Measurements from ENCODE around the gene MATR3.

Gene MATR3

DNA sequence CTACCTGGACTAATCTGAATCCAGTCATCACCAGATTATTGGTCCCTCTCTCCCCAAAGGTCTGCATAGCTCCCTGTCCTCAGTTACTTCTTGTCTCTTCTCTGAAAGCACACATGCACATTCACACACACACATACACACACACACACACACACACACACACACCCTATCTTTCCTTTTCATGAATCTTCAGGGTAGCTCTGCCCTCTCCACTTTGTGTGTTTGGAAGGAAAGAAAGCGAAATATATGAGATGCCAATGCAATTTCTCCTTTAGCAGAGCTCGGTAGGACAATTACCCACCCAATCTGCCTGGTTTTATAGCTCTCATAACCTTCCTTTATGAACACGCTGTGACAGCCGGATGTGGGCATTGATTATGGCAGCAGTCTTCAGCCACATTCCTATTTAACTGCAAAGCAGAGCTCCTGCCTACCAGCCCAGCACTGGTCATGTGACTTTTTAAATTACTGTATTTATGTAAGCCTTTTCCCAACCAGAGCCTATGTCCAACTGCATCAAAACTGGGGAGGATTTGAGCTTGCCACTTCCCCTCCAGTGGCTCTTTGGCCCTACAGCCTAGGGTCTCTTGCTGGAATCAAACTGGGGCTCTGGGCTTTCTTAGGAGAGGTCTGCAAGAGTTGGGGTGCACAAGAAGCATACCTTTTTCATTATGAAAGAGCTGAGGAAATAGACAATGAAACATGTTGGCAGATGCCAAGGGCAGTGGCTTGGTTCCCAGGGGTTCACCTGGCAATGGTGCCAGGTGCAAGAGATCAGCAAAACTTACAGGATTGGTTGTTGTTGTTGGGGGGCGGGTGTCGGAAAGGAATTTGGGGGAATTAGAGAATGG lies 20.8 kb upstream of the MATR3 start:
- H3K4me3 ChIP-seq (replicated peaks in 1 of 2; ENCODE audit: low read depth in 2 of 2, low read length in 2 of 2), result no peak overlapping the region
- TF ChIP-seq, protein P1, sequence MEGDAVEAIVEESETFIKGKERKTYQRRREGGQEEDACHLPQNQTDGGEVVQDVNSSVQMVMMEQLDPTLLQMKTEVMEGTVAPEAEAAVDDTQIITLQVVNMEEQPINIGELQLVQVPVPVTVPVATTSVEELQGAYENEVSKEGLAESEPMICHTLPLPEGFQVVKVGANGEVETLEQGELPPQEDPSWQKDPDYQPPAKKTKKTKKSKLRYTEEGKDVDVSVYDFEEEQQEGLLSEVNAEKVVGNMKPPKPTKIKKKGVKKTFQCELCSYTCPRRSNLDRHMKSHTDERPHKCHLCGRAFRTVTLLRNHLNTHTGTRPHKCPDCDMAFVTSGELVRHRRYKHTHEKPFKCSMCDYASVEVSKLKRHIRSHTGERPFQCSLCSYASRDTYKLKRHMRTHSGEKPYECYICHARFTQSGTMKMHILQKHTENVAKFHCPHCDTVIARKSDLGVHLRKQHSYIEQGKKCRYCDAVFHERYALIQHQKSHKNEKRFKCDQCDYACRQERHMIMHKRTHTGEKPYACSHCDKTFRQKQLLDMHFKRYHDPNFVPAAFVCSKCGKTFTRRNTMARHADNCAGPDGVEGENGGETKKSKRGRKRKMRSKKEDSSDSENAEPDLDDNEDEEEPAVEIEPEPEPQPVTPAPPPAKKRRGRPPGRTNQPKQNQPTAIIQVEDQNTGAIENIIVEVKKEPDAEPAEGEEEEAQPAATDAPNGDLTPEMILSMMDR (IDR thresholded peaks at IDR 0.05; ENCODE audit: low read depth, low read length), result no peak
- peak in 1 of 2 donors; percentile 53 for DNase-seq (ENCODE audit: low read depth in 2 of 2)

DNA sequence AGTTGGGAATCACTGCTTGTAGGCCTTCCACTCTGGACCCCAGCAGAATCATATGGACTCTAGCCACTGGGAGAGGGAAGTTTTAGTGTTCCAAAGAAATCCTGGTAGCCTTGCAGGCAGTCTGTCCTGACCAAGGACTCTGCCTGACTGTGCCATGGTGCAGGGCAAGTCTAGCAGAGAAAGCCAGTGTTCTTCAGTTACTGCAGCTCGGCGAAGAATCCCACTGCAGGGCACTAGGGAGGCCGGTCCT lies 20.3 kb upstream of the MATR3 start:
- peak overlapping the region; percentile 47 to 74 for H3K4me3 ChIP-seq (replicated peaks in 1 of 2; ENCODE audit: low read depth in 2 of 2, low read length in 2 of 2)
- TF ChIP-seq, protein P1 (IDR thresholded peaks at IDR 0.05; ENCODE audit: low read depth, low read length), result no peak
- no peak for DNase-seq (ENCODE audit: low read depth in 2 of 2)

DNA sequence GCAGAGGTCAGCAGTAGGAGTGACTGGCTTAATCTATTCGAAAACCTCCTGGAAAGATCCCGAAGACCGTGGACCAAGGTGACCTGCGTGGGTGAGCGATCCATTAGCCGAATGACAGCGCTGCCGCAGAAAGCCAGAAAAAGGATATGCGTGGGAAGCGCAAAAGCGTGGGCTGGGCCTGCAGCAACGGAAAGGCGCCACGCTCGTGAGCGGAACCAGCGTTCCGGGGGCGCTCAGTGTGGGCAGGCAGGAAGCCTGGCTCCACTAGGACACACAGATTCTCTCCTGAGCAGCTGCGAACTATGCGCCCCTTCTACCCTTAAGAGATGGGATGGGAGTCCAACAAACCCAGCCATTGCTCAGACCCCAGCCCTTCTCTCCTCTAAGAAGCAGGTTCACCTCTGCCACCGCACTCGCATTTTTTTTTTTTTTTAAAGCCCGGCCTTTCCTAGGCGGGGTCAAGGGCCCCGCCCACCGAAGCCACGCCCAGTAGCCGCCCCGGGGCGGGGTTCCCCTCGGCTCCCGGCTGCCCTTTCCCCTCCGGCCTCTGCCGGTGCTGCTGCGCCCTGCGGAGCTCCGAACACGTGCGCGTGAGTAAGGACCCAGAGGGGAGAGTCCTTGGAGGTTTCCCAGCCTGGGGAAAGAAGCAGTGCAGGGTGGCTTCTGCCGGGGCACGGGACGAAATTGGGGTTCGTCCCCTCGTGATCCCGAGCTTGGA lies 19.8 kb upstream of the MATR3 start:
- peak; percentile 90 to 92 for DNase-seq (ENCODE audit: low read depth in 2 of 2)
- peak overlapping the region; percentile 63 to 74 for H3K4me3 ChIP-seq (replicated peaks in 1 of 2; ENCODE audit: low read depth in 2 of 2, low read length in 2 of 2)
- TF ChIP-seq, protein P1 (IDR thresholded peaks at IDR 0.05; ENCODE audit: low read depth, low read length), result peak; percentile 25

DNA sequence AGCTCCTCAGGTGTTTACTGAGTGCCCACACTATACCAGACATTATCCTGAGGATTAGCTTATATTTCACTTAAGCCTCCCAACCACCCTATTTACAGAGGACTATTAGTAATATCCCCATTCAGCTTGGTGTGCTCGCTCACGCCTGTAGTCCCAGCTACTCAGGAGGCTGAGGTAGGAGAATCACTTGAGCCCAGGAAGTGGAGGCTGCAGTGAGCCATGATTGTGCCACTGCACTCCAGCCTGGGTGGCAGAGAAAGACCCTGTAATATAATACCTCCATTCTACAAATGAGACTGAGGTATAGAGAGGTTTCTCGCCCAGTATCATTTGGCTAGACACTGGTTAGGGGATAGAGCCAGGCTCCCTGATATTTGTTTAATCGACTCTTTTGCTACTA lies 18.0 kb upstream of the MATR3 start:
- H3K4me3 ChIP-seq (replicated peaks in 1 of 2; ENCODE audit: low read depth in 2 of 2, low read length in 2 of 2), result peak overlapping the region in 1 of 2 donors; percentile 11
- TF ChIP-seq, protein P1 (IDR thresholded peaks at IDR 0.05; ENCODE audit: low read depth, low read length), result no peak

DNA sequence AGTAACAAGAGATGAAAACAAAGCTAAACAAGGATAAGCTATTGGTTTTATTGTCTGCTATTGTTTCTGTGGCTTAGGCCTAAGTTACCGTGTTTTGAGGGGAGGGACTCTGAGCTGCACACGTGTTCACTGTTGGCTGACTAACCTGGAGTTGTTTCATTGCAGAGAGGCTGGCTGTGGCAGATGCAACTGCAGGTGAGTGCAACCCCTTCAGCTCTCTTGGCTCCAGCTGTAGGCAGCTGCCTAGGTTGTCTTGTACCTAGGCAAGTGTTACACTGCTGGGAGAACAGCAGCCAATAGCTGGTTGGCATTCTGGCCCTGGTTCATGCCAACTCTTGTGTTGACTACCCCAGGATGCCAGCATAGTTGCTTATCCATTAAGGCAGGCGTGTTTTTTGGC lies 17.6 kb upstream of the MATR3 start:
- no peak for DNase-seq (ENCODE audit: low read depth in 2 of 2)
- no peak overlapping the region for H3K4me3 ChIP-seq (replicated peaks in 1 of 2; ENCODE audit: low read depth in 2 of 2, low read length in 2 of 2)
- TF ChIP-seq, protein P1 (IDR thresholded peaks at IDR 0.05; ENCODE audit: low read depth, low read length), result no peak

More for the DNA sequence above, 18.0 kb upstream of the MATR3 start:
- no peak for DNase-seq (ENCODE audit: low read depth in 2 of 2)

DNA sequence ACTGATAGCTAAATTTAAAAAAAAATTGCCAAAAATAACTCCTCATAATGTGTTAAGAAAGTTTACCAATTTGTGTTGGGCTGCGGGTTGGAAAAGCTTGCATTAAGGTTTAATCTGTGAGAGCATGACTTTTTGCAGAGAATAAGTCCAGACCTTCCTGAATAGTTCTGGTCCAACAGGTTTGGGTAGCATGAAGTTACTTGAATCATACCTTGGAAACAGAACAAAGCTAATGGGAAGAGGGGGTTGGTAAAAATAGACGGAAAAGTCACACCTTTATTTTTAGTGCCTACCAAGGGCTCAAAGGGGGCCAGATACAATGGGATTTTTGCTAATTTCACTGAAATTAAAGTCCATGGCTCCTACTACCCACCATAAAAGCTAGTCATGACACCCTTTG lies 17.1 kb upstream of the MATR3 start:
- TF ChIP-seq, protein P1 (IDR thresholded peaks at IDR 0.05; ENCODE audit: low read depth, low read length), result no peak
- H3K4me3 ChIP-seq (replicated peaks in 1 of 2; ENCODE audit: low read depth in 2 of 2, low read length in 2 of 2), result no peak overlapping the region
- no peak for DNase-seq (ENCODE audit: low read depth in 2 of 2)

Data from cardiac fibroblast (primary cell).